Panc1 (cell line): ENCODE measurements around the gene AS3MT. TPM values are rescaled to one million over a fixed set of nuclear protein-coding genes. Genes with fewer than 3 reads are reported as not detected.

ENCODE experiments used
- ATAC-seq: fragments of 200-7000 bp; cut with Tn5 transposase; 2 replicates; pipeline ENCODE4 v1.9.1; 2020; ENCODE audit warnings: mild to moderate bottlenecking, moderate library complexity
- BruUV-seq: library from RNA; stranded (reverse); fragments of 400-500 nt; replicated peaks from 2 replicates; lab custom pipeline; 2021; lab: Mats Ljungman, UMichigan
- CTCF ChIA-PET: fragments of 300-600 bp; sonication (Branson Sonifier 250); formaldehyde crosslinking; loops from one replicate; lab custom pipeline; 2022; ENCODE audit warnings: antibody characterized with exemption; lab: Charles Lee
- POLR2A ChIA-PET: fragments of 300-600 bp; sonication (Branson Sonifier 250); formaldehyde crosslinking; loops from one replicate; lab custom pipeline; 2022; ENCODE audit warnings: antibody characterized with exemption; lab: Charles Lee
- DNase-seq: peaks from one replicate; pipeline ENCODE4 v3.0.0-alpha.2; 2010; ENCODE audit warnings: low read depth, low spot score
- H3K27ac ChIP-seq: 2 replicates; pipeline ENCODE4 v1.5.1; 2011; ENCODE audit warnings: mild to moderate bottlenecking, low read length, inconsistent platforms
- H3K27me3 ChIP-seq: fragments of 200-500 bp; sonication (Bioruptor generic); 2 replicates; pipeline ENCODE4 v1.6.0; 2014; ENCODE audit warnings: low read length, inconsistent platforms; ENCODE audit not compliant: control insufficient read depth, insufficient read depth
- H3K36me3 ChIP-seq: fragments of 200-500 bp; sonication (Bioruptor generic); 2 replicates; pipeline ENCODE4 v1.5.1; 2014; ENCODE audit warnings: inconsistent platforms, mild to moderate bottlenecking, low read length, moderate library complexity; ENCODE audit not compliant: control insufficient read depth, insufficient read depth
- H3K4me1 ChIP-seq: 2 replicates; pipeline ENCODE4 v1.5.1; 2011; ENCODE audit warnings: inconsistent platforms, mild to moderate bottlenecking, low read length, moderate library complexity; ENCODE audit not compliant: control insufficient read depth, insufficient read depth
- H3K4me3 ChIP-seq, 2 experiments: 2 replicates each; pipeline ENCODE4 v1.5.1; 2011 to 2012; ENCODE audit warnings: low read depth in 2 of 2, low read length in 2 of 2, mild to moderate bottlenecking in 2 of 2, inconsistent platforms in 1 of 2, moderate library complexity in 1 of 2
- H3K9me3 ChIP-seq: fragments of 200-500 bp; sonication (Bioruptor generic); 2 replicates; pipeline ENCODE4 v1.5.1; 2014; ENCODE audit warnings: low read depth, mild to moderate bottlenecking, inconsistent platforms, low read length, moderate library complexity; ENCODE audit not compliant: control insufficient read depth, insufficient read depth
- POLR2AphosphoS5 ChIP-seq: IDR thresholded peaks from 2 replicates; pipeline ENCODE4 v1.6.1; 2012; ENCODE audit warnings: mild to moderate bottlenecking, low read depth, low read length, moderate library complexity
- SIN3A ChIP-seq: IDR thresholded peaks from 2 replicates; pipeline ENCODE4 v1.6.1; 2012; ENCODE audit warnings: low read depth, mild to moderate bottlenecking, low read length, moderate library complexity, borderline replicate concordance; ENCODE audit not compliant: insufficient read depth
- TCF7L2 ChIP-seq: IDR thresholded peaks from 2 replicates; pipeline ENCODE4 v1.6.1; 2011; ENCODE audit warnings: mild to moderate bottlenecking, low read depth, low read length, inconsistent platforms
- in situ Hi-C: cut with HindIII; loops from 2 replicates; pipeline ENCODE4 v1.10.0; 2016; ENCODE audit warnings: low sequenced_read_pairs, low pct_unique_long_range_greater_than_20kb
- intact Hi-C: fragments of 100-400 bp; cut with micrococcal nuclease; formaldehyde crosslinking; loops from one replicate; pipeline ENCODE4 v1.10.0; 2022; ENCODE audit not compliant: unreplicated experiment
- total RNA-seq: library from RNA; stranded (reverse); gene quantifications from one replicate; pipeline ENCODE4 v1.2.1, GENCODE V29; 2021; ENCODE audit not compliant: unreplicated experiment
- TF ChIP-seq, protein P1 (sequence below): fragments of 450-650 bp; IDR thresholded peaks from 2 replicates; pipeline ENCODE4 v1.5.1; 2017; ENCODE audit warnings: mild to moderate bottlenecking
- TF ChIP-seq, protein P2 (sequence below), 2 experiments: IDR thresholded peaks; 2 replicates each; pipeline ENCODE4 v1.6.1; 2011 to 2012; ENCODE audit warnings: low read depth in 2 of 2, control low read depth in 1 of 2, low read length in 1 of 2, mild to moderate bottlenecking in 1 of 2, moderate library complexity in 1 of 2; ENCODE audit not compliant: insufficient read depth in 1 of 2

Gene AS3MT
- total RNA-seq, 1 experiment from 2014 or later = 4.0 TPM

DNA sequence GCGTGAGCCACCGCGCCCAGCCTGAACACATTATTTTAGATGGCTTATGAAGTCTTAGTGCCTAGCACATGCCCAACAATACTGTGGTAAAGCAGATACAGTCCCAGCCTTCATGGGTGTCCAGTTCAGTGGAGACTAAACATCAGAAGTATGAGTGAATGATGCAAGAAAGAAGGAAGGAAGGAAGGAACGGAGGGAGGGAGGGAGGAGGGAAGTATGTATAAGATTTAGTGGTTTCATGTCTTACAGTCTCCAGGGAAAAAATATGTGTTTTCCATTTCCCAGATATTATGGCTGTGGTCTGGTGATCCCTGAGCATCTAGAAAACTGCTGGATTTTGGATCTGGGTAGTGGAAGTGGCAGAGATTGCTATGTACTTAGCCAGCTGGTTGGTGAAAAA, 2.9 kb downstream of the AS3MT start:
- peaks cover 3% of the 10 kb centered on the region; the same call in 1 of the 2 replicates for H3K4me1 ChIP-seq
- BruUV-seq = no TSS peak
- no peaks in the 10 kb centered on the region for H3K27me3 ChIP-seq
- TF ChIP-seq TCF7L2 = no peak
- no peak for TF ChIP-seq POLR2AphosphoS5
- ChIA-PET CTCF (no interaction called here), POLR2A (interaction anchor here (0.6 kb wide), 1 partner anchor 96 kb away, joined by 3 read pairs; no protein-coding TSS in a partner anchor)
- intact Hi-C loops (no loop called here), in situ Hi-C loops (no loop called here)
- no peak overlapping the region for H3K27ac ChIP-seq
- no peaks in the 10 kb centered on the region for H3K36me3 ChIP-seq
- H3K4me3 ChIP-seq = no peak overlapping the region
- no peak for DNase-seq
- no peak for ATAC-seq
- H3K9me3 ChIP-seq = no peaks in the 10 kb centered on the region

DNA sequence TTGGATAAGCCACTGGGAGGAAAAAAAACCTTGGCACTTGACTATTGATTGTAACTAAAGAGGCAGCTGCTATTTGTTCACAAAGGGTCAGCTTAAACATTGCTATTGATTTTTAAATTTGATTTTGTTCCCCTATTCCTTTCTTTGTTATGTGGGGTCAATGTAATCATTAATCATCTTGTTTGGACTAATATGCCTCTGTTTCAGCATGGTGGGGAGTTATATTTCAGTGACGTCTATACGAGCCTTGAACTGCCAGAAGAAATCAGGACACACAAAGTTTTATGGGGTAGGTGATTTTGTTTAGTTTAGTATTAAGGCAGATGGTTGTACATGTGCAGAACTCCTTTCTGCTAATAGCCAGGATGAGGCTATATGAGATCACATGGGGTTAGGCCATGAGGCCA, 7.5 kb downstream of the AS3MT start:
- DNase-seq (no peak), ATAC-seq (no peak)
- Histone ChIP-seq H3K36me3 (no peaks in the 10 kb centered on the region), H3K27me3 (no peaks in the 10 kb centered on the region), H3K4me1 (no peaks in the 10 kb centered on the region), H3K9me3 (no peaks in the 10 kb centered on the region), H3K27ac (no peak overlapping the region), H3K4me3 (no peak overlapping the region)
- ChIA-PET CTCF (no interaction called here), POLR2A (no interaction called here)
- intact Hi-C loops = no loop called here
- no TSS peak for BruUV-seq
- in situ Hi-C loops = no loop called here
- TF ChIP-seq, protein P1, sequence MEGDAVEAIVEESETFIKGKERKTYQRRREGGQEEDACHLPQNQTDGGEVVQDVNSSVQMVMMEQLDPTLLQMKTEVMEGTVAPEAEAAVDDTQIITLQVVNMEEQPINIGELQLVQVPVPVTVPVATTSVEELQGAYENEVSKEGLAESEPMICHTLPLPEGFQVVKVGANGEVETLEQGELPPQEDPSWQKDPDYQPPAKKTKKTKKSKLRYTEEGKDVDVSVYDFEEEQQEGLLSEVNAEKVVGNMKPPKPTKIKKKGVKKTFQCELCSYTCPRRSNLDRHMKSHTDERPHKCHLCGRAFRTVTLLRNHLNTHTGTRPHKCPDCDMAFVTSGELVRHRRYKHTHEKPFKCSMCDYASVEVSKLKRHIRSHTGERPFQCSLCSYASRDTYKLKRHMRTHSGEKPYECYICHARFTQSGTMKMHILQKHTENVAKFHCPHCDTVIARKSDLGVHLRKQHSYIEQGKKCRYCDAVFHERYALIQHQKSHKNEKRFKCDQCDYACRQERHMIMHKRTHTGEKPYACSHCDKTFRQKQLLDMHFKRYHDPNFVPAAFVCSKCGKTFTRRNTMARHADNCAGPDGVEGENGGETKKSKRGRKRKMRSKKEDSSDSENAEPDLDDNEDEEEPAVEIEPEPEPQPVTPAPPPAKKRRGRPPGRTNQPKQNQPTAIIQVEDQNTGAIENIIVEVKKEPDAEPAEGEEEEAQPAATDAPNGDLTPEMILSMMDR = no peak
- TF ChIP-seq SIN3A (no peak), POLR2AphosphoS5 (no peak), TCF7L2 (no peak)
- TF ChIP-seq, protein P2, sequence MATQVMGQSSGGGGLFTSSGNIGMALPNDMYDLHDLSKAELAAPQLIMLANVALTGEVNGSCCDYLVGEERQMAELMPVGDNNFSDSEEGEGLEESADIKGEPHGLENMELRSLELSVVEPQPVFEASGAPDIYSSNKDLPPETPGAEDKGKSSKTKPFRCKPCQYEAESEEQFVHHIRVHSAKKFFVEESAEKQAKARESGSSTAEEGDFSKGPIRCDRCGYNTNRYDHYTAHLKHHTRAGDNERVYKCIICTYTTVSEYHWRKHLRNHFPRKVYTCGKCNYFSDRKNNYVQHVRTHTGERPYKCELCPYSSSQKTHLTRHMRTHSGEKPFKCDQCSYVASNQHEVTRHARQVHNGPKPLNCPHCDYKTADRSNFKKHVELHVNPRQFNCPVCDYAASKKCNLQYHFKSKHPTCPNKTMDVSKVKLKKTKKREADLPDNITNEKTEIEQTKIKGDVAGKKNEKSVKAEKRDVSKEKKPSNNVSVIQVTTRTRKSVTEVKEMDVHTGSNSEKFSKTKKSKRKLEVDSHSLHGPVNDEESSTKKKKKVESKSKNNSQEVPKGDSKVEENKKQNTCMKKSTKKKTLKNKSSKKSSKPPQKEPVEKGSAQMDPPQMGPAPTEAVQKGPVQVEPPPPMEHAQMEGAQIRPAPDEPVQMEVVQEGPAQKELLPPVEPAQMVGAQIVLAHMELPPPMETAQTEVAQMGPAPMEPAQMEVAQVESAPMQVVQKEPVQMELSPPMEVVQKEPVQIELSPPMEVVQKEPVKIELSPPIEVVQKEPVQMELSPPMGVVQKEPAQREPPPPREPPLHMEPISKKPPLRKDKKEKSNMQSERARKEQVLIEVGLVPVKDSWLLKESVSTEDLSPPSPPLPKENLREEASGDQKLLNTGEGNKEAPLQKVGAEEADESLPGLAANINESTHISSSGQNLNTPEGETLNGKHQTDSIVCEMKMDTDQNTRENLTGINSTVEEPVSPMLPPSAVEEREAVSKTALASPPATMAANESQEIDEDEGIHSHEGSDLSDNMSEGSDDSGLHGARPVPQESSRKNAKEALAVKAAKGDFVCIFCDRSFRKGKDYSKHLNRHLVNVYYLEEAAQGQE (IDR thresholded peaks at IDR 0.05; ENCODE audit: insufficient read depth in 1 of 2, low read depth in 2 of 2, low read length in 1 of 2) = no peak

DNA sequence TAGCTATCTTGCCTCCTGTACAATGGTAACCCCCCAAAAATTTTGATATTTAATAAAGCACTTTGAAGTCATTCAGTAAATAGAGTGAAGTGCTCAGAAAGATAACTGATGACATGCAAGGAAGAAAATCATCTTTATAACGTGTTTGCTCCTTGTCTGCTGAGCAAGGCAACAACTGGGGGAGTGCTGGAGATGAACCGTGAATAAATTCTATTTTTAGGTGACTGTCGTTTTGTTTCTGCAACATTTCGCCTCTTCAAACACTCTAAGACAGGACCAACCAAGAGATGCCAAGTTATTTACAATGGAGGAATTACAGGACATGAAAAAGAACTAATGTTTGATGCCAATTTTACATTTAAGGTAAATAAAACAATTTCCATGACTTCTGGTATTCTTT, 9.4 kb downstream of the AS3MT start:
- Histone ChIP-seq H3K36me3 (no peaks in the 10 kb centered on the region), H3K27ac (no peak overlapping the region), H3K9me3 (no peaks in the 10 kb centered on the region), H3K27me3 (no peaks in the 10 kb centered on the region), H3K4me1 (no peaks in the 10 kb centered on the region), H3K4me3 (no peak overlapping the region)
- intact Hi-C loops = no loop called here
- CTCF ChIA-PET = no interaction called here
- no TSS peak for BruUV-seq
- no peak for TF ChIP-seq TCF7L2
- TF ChIP-seq POLR2AphosphoS5 = no peak
- TF ChIP-seq, protein P1 = no peak
- TF ChIP-seq SIN3A = no peak
- TF ChIP-seq, protein P2 (IDR thresholded peaks at IDR 0.05; ENCODE audit: insufficient read depth in 1 of 2, low read depth in 2 of 2, low read length in 1 of 2) = no peak
- DNase-seq (no peak), ATAC-seq (no peak)
- in situ Hi-C loops = no loop called here
- POLR2A ChIA-PET = no interaction called here
